Measurements from ENCODE around the gene TOMM34. TPM values are rescaled to one million over a fixed set of nuclear protein-coding genes. Genes with fewer than 3 reads are reported as not detected.

TOMM34 gene
- total and polyA plus RNA-seq, 2 of the 13 experiments (the other 11 are each of a cell fraction or from before 2014, with no cell fraction given) = 36.2 to 52.0 TPM

DNA sequence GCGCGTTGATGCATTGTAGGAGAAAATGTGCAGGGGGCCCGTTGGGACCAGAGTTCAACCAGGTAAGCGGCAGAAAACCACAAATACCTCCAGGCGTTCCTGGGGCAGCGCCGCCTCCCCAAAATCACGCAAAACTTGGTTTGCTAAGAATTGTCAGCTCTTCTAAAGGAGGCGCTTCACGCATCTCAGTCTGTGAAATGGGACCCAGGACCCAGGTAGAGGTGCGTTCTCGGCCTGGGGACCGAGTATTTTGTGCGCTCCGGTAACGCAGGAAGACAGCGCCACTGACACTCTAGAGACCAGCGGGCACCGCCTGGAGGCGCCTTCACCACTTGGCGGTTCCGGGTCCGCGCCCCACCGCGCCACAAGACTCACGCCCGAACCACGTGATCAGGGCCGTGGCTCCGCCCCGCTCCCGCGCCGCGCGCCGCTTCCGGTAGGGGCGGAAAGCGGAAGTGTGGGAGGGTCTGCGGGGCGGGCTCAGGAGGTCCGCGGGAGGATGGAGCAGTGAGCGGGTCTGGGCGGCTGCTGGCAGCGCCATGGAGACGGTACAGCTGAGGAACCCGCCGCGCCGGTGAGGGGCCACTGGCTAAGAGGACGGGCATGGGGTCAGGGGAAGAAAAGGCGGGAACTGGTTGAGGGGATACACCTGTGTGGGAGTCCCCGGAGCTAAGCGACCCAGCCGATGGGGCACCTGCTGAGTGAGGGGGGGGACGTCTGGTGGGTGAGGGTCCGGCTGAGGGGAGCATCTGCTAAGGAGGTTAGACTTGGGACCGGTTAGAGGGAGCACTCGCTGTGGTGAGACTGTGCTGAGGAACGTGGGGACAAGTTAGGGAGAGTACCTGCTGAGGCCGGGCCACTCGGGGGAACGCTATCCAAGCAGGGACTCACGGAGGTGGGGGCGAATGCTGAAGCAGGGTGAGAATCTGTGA is 6.1 kb upstream of the TOMM34 start, which contains the start of gene STK4 (continued):
- TF ChIP-seq, protein P1, sequence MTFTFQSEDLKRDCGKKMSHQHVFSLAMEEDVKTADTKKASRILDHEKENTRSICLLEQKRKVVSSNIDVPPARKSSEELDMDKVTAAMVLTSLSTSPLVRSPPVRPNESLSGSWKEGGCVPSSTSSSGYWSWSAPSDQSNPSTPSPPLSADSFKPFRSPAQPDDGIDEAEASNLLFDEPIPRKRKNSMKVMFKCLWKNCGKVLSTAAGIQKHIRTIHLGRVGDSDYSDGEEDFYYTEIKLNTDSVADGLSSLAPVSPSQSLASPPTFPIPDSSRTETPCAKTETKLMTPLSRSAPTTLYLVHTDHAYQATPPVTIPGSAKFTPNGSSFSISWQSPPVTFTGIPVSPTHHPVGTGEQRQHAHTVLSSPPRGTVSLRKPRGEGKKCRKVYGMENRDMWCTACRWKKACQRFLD (CRISPR knock-in tag; IDR thresholded peaks at IDR 0.05; ENCODE audit: borderline replicate concordance) = peak; percentile 79; the same call in 1 of the 2 replicates
- TF ChIP-seq ZNF343 (CRISPR knock-in tag; IDR thresholded peaks at IDR 0.05) (0 out of 2 replicates have a peak, but pooled peaks have one; percentile 21), TRIM24 (CRISPR knock-in tag; IDR thresholded peaks at IDR 0.05) (no peak), ZNF235 (CRISPR knock-in tag; IDR thresholded peaks at IDR 0.05; ENCODE audit: borderline replicate concordance) (peak; percentile 83; the same call in 1 of the 2 replicates), ZNF12 (CRISPR knock-in tag; IDR thresholded peaks at IDR 0.05) (peak; percentile 79), ZNF75D (CRISPR knock-in tag; IDR thresholded peaks at IDR 0.05; ENCODE audit: borderline replicate concordance) (no peak), GABPB1 (CRISPR knock-in tag; IDR thresholded peaks at IDR 0.05) (peak; percentile 99), XBP1 (CRISPR knock-in tag; IDR thresholded peaks at IDR 0.05) (no peak), ZNF510 (CRISPR knock-in tag; IDR thresholded peaks at IDR 0.05; ENCODE audit: low read depth) (peak; percentile 62; the same call in 1 of the 2 replicates), ZNF720 (CRISPR knock-in tag; IDR thresholded peaks at IDR 0.05) (no peak), GATAD1 (CRISPR knock-in tag; IDR thresholded peaks at IDR 0.05) (peak; percentile 93), TFDP2 (CRISPR knock-in tag; IDR thresholded peaks at IDR 0.05) (peak; percentile 98), MAZ (IDR thresholded peaks at IDR 0.05; ENCODE audit: borderline replicate concordance, low read depth, low read length) (peak; percentile 79), MAZ (CRISPR knock-in tag; IDR thresholded peaks at IDR 0.05; ENCODE audit: low read depth) (peak; percentile 94)
- TF ChIP-seq, protein P2, sequence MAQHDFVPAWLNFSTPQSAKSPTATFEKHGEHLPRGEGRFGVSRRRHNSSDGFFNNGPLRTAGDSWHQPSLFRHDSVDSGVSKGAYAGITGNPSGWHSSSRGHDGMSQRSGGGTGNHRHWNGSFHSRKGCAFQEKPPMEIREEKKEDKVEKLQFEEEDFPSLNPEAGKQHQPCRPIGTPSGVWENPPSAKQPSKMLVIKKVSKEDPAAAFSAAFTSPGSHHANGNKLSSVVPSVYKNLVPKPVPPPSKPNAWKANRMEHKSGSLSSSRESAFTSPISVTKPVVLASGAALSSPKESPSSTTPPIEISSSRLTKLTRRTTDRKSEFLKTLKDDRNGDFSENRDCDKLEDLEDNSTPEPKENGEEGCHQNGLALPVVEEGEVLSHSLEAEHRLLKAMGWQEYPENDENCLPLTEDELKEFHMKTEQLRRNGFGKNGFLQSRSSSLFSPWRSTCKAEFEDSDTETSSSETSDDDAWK (CRISPR knock-in tag; IDR thresholded peaks at IDR 0.05) = no peak
- TF ChIP-seq, protein P3, sequence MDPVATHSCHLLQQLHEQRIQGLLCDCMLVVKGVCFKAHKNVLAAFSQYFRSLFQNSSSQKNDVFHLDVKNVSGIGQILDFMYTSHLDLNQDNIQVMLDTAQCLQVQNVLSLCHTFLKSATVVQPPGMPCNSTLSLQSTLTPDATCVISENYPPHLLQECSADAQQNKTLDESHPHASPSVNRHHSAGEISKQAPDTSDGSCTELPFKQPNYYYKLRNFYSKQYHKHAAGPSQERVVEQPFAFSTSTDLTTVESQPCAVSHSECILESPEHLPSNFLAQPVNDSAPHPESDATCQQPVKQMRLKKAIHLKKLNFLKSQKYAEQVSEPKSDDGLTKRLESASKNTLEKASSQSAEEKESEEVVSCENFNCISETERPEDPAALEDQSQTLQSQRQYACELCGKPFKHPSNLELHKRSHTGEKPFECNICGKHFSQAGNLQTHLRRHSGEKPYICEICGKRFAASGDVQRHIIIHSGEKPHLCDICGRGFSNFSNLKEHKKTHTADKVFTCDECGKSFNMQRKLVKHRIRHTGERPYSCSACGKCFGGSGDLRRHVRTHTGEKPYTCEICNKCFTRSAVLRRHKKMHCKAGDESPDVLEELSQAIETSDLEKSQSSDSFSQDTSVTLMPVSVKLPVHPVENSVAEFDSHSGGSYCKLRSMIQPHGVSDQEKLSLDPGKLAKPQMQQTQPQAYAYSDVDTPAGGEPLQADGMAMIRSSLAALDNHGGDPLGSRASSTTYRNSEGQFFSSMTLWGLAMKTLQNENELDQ (CRISPR knock-in tag; IDR thresholded peaks at IDR 0.05; ENCODE audit: borderline replicate concordance) = no peak
- TF ChIP-seq, protein P4, sequence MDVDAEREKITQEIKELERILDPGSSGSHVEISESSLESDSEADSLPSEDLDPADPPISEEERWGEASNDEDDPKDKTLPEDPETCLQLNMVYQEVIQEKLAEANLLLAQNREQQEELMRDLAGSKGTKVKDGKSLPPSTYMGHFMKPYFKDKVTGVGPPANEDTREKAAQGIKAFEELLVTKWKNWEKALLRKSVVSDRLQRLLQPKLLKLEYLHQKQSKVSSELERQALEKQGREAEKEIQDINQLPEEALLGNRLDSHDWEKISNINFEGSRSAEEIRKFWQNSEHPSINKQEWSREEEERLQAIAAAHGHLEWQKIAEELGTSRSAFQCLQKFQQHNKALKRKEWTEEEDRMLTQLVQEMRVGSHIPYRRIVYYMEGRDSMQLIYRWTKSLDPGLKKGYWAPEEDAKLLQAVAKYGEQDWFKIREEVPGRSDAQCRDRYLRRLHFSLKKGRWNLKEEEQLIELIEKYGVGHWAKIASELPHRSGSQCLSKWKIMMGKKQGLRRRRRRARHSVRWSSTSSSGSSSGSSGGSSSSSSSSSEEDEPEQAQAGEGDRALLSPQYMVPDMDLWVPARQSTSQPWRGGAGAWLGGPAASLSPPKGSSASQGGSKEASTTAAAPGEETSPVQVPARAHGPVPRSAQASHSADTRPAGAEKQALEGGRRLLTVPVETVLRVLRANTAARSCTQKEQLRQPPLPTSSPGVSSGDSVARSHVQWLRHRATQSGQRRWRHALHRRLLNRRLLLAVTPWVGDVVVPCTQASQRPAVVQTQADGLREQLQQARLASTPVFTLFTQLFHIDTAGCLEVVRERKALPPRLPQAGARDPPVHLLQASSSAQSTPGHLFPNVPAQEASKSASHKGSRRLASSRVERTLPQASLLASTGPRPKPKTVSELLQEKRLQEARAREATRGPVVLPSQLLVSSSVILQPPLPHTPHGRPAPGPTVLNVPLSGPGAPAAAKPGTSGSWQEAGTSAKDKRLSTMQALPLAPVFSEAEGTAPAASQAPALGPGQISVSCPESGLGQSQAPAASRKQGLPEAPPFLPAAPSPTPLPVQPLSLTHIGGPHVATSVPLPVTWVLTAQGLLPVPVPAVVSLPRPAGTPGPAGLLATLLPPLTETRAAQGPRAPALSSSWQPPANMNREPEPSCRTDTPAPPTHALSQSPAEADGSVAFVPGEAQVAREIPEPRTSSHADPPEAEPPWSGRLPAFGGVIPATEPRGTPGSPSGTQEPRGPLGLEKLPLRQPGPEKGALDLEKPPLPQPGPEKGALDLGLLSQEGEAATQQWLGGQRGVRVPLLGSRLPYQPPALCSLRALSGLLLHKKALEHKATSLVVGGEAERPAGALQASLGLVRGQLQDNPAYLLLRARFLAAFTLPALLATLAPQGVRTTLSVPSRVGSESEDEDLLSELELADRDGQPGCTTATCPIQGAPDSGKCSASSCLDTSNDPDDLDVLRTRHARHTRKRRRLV (CRISPR knock-in tag; IDR thresholded peaks at IDR 0.05) = peak; percentile 91
